ENCODE data around the gene SEZ6L.

SEZ6L gene

DNA sequence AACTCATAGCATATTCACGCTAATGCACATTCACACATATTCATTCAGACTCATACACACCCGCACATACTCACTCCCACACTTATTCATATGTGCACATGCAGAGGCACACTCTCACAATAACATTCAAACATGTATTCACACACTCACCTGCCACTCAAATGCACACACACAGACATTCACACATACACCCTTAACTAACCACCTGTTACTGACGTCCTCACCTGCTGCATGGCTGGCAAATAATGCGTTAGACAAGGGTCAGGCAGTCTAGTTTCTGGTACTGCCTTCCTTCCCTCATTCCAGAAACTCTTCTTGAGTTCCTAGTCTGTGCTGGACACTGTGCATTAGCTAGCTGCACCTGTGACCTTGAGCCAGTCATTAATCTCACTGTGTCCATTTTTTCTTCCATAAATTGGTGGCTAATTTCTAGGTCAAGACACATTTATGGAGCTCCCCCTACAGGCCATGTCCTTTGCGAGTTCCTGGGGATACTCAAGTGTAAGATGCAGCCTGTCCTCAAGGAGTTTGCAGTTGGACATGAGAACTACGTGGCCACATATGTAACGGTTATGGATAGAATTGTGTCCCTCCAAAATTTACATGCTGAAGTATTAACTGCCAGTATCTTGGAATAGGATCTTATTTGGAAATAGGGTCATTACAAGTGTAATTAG is 34.5 kb upstream of the SEZ6L start:
- in situ Hi-C loops (cut with MboI; ENCODE audit: low pct_unique_long_range_greater_than_20kb, low sequenced_read_pairs, unreplicated experiment) = loop anchor here (25.0 kb wide), 1 partner anchor 103 kb away; no protein-coding TSS in a partner anchor

GRCh38 chr22:26135806-26136205 is 33.5 kb upstream of the SEZ6L start:
- in situ Hi-C loops (cut with MboI; ENCODE audit: low pct_unique_long_range_greater_than_20kb, low sequenced_read_pairs, unreplicated experiment) = loop anchor here (25.0 kb wide), 1 partner anchor 101 kb away; no protein-coding TSS in a partner anchor
- DNase-seq (ENCODE audit: low spot score) = no peak
- TF ChIP-seq CTCF (IDR thresholded peaks at IDR 0.05; ENCODE audit: extremely low read depth, insufficient read depth, missing control alignments) = no peak

More for the DNA sequence above, 34.5 kb upstream of the SEZ6L start:
- TF ChIP-seq CTCF (IDR thresholded peaks at IDR 0.05; ENCODE audit: extremely low read depth, insufficient read depth, missing control alignments) = peak; percentile 48
- DNase-seq (ENCODE audit: low spot score) = no peak

DNA sequence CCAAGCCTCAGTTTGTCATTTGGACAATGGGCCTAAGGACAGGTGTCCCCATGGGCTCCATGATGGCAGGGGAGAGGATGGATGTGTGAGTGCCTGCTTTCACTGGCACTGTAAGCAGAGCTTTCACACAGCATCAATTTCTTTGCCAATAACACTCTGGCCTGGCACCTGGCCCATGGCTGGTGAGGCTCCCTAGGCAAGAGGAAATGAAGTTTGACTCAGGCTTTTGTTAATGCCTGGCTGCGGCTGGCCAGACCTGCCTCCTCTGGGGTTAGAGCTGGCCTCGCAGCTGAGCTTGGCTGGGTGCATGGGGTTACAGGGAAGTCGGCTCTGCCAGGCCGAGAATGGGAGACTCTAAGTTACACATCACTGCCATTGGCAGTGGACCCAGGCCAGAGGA is 30.0 kb upstream of the SEZ6L start:
- TF ChIP-seq CTCF (IDR thresholded peaks at IDR 0.05; ENCODE audit: extremely low read depth, insufficient read depth, missing control alignments) = no peak
- no peak for DNase-seq (ENCODE audit: low spot score)
- in situ Hi-C loops (cut with MboI; ENCODE audit: low pct_unique_long_range_greater_than_20kb, low sequenced_read_pairs, unreplicated experiment) = loop anchor here (25.0 kb wide), 1 partner anchor 98 kb away; no protein-coding TSS in a partner anchor

DNA sequence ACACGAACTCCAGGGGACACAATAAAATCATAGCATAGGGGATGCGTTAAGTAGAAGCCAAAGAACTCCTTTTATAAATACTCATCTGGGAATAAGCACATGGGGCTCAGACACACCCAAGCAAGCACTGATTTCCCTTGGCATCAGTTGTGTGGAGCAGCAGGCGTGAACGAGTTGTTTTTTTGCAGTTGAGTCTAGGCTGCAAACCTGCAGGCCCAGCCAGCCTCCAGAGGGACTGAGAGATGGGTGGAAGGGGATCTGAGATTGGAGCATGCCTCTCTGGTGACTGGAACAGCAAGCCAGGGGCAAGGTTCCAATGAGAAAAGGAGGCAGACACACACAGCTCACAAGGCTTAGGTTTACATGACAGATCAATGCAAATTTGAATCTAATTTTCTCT is 27.4 kb upstream of the SEZ6L start:
- TF ChIP-seq CTCF (IDR thresholded peaks at IDR 0.05; ENCODE audit: extremely low read depth, insufficient read depth, missing control alignments) = no peak
- in situ Hi-C loops (cut with MboI; ENCODE audit: low pct_unique_long_range_greater_than_20kb, low sequenced_read_pairs, unreplicated experiment) = loop anchor here (25.0 kb wide), 1 partner anchor 95 kb away; no protein-coding TSS in a partner anchor
- DNase-seq (ENCODE audit: low spot score) = no peak

GRCh38 chr22:26143806-26144325 is 25.4 kb upstream of the SEZ6L start:
- in situ Hi-C loops (cut with MboI; ENCODE audit: low pct_unique_long_range_greater_than_20kb, low sequenced_read_pairs, unreplicated experiment) = loop anchor here (25.0 kb wide), 1 partner anchor 93 kb away; no protein-coding TSS in a partner anchor
- DNase-seq (ENCODE audit: low spot score) = no peak
- no peak for TF ChIP-seq CTCF (IDR thresholded peaks at IDR 0.05; ENCODE audit: extremely low read depth, insufficient read depth, missing control alignments)

DNA sequence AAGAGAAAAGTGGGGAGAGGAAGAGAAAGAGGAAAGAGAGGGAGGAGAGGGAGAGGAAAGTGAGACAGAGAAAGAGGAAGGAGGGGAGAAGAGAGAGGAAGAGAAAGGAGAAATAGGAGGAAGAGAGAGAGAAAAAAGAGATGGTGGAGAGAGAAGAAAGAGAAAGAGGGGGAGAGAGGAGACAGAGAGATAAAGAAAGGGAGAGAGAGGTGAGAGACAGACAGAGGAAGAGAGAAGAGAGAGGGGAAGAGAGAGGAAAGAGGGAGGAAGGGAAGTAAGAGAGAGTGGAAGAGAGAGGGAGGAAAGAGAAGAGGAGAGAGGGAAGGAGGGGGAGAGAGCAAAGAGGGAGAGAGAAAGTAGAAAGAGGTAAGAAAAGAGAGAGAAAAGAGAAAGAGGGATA is 9.4 kb upstream of the SEZ6L start:
- TF ChIP-seq CTCF (IDR thresholded peaks at IDR 0.05; ENCODE audit: extremely low read depth, insufficient read depth, missing control alignments) = no peak
- DNase-seq (ENCODE audit: low spot score) = no peak
- in situ Hi-C loops (cut with MboI; ENCODE audit: low pct_unique_long_range_greater_than_20kb, low sequenced_read_pairs, unreplicated experiment) = no loop called here
